GM19239 (cell line): ENCODE results near the gene B4GAT1.
A peak's percentile ranks its signal among the peaks of the same experiment; 100 is the strongest.
"Not testable (repeated sequence)": the region's sequence is repeated elsewhere in the genome, so short reads cannot be mapped to it uniquely, and the experiment has no call there.

Experiments
- DNase-seq: peaks from one replicate; pipeline ENCODE4 v3.0.0; 2011; ENCODE audit warnings: low spot score; ENCODE audit not compliant: insufficient read length
- FAIRE-seq: peaks from 2 replicates; lab custom pipeline; 2011; peaks lifted over from hg19 to GRCh38; lab: Jason Lieb, UNC

The B4GAT1 gene

GRCh38 chr11:66326261-66327111, 20.9 kb downstream of the B4GAT1 start:
- no peak for DNase-seq
- no peak for FAIRE-seq

DNA sequence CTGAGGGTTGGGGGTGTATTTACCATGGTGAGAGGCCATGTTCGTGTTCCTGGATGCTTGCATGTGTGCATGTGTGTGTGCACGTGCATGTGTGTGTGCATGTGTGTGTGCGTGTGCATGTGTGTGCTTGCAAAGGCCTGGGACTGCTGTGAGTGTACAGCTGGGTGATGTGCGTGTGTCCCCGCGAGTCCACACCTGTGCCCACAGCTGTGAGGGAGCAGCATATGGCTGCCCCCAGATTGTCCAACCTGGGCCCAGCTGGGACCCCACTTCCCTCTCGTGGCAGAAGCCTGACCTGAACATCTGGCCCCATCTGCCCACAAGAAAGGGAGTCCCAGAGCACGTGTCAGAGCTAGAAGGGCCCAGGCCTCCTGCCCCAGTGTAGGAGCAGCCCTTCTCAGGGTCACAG, 22.2 kb downstream of the B4GAT1 start:
- no peak for FAIRE-seq
- no peak for DNase-seq

DNA sequence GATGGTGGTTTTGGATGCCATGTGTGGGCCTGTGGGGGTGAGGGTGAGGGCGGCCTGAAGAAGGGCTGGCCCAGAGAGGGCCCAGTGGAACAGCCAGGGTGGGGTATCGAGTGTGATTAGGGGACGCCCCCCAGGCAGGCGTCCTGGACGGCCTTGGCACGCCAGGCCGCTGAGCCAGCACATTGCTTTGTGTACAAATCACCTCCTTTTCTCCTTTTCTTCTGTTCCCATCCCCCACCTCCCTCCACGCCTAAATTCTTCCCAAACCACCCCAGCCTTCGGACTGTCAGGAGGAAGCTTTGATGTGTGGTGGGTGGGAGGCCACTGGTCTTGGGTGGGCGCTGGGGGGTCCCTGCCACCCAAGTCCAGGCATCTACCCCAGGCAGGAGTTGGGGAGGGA, 22.8 kb downstream of the B4GAT1 start:
- FAIRE-seq, result no peak
- DNase-seq, result no peak

DNA sequence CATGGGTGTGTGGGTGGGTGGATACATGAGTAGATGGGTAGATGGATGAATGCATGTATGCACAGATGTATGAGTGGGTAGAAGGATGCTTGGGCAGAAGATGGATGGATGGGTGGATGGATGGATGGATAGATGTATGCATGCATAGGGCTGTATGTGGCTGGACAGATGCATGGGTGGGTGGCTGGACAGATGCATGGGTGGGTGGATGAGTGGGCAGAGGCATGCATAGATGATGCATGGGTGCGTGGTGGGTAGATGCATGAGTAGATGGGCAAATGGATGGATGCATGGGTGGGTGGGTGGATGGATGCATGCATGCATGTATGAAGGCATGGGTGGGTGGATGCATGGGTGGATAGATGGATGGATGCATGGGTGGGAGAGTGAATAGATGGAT, 23.7 kb downstream of the B4GAT1 start:
- FAIRE-seq, result no peak
- DNase-seq, result no peak

DNA sequence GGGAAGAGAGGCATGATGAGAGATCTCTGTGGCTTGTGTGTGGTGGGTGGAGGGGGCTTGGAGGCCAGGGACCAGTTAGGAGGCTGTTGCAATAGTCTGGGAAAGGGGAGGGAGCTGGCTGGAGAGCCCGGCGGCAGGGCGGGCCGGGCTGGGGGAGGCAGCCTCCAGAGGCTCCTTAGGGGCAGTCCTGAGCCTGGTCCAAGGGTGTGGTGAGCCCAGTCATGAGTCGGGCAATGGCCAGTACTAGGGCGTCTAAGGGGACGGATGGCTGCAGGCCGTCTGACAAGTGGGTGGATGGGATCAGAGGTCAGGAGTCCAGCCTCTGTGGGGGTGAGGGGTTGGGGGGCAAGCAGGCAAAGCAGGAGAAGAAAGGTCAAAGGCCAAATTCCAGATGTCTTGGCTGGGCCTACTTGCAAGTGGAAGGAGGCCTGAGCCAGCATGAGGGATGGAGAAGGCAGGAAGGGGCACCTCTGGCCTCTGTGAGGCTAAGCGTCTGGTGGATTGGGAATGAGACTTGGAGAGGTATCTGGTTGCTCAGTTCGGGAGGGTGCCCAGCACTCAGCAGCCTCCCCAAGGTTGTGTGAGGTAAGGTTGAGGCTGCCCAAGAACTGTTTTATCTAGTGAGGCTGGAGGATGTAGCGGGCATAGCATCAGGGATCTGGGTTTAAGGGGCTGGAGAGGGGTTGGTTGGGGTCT, 24.5 kb downstream of the B4GAT1 start:
- DNase-seq (no peak), FAIRE-seq (no peak)

- DNase-seq (no peak), FAIRE-seq (no peak)
Observed at GRCh38 chr11:66321606-66322005, 25.8 kb downstream of the B4GAT1 start.

GRCh38 chr11:66320748-66321147, 26.7 kb downstream of the B4GAT1 start:
- not testable (repeated sequence) for FAIRE-seq, DNase-seq

- DNase-seq, FAIRE-seq: not testable (repeated sequence)
Observed at GRCh38 chr11:66320289-66320688, 27.1 kb downstream of the B4GAT1 start.

GRCh38 chr11:66318600-66318970, 28.8 kb downstream of the B4GAT1 start:
- DNase-seq (no peak), FAIRE-seq (no peak)

- FAIRE-seq, result peak; percentile 77
- DNase-seq, result no peak
Observed at GRCh38 chr11:66317723-66318599, 29.5 kb downstream of the B4GAT1 start.

DNA sequence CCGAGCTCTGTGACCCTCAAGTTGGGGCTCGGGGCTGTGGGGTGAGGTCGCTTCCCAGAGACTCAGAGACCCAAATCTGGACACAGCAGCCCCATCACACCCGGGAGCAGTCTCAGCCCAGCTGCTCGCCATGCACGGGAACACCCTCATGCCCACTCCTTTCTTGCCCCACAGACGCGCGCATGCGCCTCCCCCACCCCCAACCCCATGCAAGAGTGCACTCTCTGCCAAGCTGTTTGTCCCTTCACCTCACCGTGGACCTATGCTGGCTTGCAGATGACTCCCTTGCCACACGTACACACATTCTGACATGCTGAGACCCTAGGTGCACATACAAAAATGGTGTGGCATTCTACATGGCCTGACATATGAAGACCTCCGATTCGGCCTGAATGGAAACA, 30.1 kb downstream of the B4GAT1 start:
- no peak for FAIRE-seq
- DNase-seq, result no peak

DNA sequence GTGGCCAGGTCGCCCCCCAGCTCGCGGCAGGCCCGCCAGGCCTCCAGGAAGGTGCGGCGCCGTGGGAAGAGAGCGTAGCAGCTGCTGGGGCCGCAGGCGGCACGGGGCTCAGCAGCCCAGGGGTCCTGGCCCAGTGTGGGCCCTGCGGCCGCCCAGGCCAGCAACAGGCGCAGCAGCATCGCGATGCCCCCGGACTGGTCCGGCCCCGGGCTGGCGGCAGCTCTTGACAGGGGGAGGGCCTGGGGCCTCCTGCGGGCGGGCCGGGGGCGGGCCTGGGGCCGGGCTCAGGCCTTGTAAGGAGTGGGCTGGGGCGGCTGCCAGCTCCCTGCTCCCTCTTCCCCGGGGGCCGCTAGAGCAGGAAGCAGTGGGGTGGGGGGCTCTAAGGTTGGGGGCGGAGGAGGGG, 30.6 kb downstream of the B4GAT1 start, which contains the start of gene CD248:
TSS of gene CD248 (minus strand) at position 196 of the 403 bp plus-strand sequence. CDS start at position 179, 17 bp downstream.
- DNase-seq (no peak), FAIRE-seq (no peak)

DNA sequence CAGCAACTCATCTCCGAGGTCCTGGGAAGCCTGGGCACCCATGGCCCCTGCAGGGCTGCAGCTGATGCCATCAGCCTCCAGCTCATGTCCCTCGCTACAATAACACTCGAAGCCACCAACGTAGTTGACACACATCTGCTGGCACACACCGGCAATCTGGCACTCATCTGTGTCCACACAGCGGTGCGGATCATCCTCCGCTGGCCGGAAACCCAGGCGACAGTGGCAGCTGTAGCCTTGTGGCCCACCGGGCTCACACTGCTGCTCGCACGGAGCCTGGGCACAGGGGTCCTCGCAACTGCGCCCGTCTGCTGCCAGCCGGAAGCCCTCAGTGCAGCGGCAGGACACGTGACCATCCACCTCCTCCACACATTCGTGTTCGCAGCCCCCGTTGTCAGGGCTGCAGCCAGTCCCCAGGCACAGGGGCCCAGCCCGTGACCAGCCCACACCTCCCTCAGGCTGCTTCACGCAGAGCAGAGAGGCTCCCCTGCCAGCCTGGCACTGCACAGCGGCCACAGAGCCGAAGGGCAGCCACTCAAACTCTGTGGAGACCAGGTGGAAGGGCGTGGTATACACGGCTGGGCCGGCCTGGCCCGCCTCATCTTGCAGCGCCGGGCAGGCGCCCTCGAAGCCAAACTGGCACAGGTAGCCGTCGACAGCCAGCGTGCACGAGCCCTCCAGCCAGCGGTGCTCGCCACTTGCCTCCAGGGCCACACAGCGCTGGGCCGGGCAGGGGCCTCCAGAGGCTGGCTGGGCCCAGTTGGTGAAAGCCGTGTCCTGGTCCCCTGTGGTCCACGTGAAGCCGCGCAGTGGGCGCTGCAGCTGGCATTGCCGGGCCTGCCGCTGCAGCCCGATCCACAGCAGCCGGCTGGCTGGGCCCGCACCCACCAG, 31.3 kb downstream of the B4GAT1 start:
- FAIRE-seq, result no peak
- no peak for DNase-seq

DNA sequence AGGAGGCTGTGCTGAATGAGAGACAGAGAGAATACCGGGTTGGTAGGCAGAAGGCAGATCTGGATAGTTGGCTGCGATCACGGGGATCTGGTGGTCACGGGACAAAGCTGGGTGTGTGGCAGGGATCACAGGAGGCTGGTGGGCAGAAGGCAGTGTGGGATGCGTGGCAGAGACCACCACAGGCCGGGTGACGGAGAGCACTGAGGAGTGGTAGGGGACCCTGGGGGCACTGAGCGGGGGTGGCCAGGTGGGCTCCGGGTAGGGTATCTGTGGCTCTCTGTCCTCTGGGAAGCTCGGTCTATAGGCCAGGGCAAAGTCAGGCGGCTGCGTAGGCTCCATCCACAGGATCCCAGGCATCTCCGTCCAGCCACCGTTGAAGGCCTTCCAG, 31.9 kb downstream of the B4GAT1 start:
- FAIRE-seq (no peak), DNase-seq (no peak)

DNA sequence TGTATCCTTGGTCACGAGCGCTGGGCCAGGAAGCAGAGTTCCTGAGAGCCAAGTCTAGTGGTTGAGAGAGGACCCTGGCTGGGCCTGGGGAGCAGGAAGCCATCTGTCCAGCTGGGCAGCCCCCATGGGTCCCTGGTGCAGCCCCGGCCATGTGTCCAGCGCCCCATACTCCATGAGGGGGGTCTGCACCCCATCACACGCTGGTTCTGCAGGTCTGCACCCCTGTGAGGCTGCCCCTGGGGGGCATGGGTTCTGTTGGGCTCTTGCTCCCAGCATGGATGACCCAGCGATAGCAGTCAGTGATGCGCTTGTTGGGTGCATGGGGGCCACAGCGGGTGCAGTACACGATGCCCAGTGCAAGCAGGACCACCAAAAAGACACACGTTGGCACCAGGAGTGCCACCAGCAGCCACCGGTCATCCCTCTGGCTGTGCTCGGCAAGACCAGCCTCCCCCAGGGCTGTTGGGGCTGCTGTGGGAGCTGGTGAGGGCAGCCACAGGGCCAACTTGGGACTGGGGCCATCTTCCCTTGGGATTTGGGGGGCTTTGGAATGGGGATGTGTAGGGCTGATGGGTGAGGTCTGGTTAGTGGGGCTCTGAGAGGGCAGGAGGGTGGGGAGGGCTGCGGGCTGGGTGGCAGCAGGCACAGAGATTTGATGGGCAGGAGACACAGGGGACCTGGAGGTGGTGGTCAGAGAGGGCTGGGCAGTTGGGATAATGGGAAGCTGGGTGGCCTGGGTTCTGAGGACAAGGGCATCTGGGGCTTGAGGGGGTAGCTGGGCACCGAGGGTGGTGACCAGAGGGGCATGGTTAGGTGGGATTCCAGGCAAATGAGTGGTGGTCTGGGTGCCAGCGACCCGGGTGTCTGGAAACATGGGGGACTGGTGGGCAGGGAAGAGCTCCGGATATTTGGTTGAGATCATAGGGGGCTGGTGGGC, 32.6 kb downstream of the B4GAT1 start:
- no peak for FAIRE-seq
- DNase-seq, result no peak

GRCh38 chr11:66314186-66314501, 33.3 kb downstream of the B4GAT1 start:
- FAIRE-seq (no peak), DNase-seq (no peak)

DNA sequence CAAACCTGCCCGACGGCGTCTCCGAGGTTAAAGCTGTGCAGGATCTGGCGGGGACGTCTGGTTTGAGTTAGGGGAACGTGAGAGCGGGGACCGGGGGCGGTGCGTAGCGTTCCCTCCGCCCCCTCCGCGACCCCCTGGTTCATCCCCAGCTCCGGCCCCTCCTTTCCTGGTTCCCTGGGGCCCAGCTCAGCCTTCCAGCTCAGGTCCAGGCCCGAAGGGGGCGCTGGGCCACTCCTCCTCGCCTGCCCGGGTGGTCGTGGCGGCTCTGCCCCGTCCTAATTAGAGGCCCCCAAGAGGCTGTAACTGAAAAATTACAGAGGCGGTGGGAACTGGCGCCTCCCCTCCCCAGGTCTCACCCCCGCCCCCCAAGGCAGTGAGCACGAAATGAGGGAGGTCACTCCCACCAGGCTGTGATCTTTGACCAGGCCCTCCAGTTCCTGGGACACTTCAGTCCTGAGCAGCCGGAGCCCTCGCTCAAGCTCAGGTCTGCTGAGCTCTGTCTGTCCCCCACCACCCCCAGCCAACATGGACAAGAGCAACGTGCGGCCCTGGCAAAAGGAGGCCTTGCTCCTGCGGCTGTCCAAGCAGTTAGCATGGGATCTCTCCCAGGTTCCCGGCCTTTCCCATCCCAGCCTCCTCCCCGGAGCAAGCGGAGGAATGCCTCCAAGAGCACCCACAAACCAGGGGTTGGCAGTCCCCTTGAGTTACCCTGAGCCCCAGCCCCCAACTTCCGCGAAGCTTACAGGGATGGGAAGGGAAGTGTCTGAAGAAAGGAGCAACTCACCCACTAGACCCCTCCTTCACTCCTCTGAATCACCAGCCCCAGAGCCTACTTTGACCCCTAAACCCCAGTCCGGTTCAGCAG, 33.9 kb downstream of the B4GAT1 start:
- DNase-seq, result no peak
- no peak for FAIRE-seq
